Transverse colon (tissue), 4 donors: ENCODE measurements around the gene AGBL4. TPM values are rescaled to one million over a fixed set of nuclear protein-coding genes. Genes with fewer than 3 reads are reported as not detected.

Experiments used
- DNase-seq: peaks from one replicate; pipeline ENCODE4 v3.0.0-alpha.2; 2019
- H3K27ac ChIP-seq, 4 donors: fragments of 200-600 bp; sonication (generic); 2 replicates each; pipeline ENCODE4 v1.5.1; 2016 to 2018; ENCODE audit warnings: inconsistent platforms in 4 of 4
- H3K27me3 ChIP-seq: fragments of 200-600 bp; sonication (generic); 2 replicates; pipeline ENCODE4 v1.5.1; 2017; ENCODE audit warnings: inconsistent platforms
- H3K36me3 ChIP-seq, 4 donors: fragments of 200-600 bp; sonication (generic); 2 replicates each; pipeline ENCODE4 v1.5.1; 2017 to 2019; ENCODE audit warnings: inconsistent platforms in 4 of 4
- H3K4me1 ChIP-seq, 4 donors: fragments of 200-600 bp; sonication (generic); 2 replicates each; pipeline ENCODE4 v1.5.1; 2017 to 2020; ENCODE audit warnings: inconsistent platforms in 4 of 4
- H3K4me3 ChIP-seq, 4 donors: fragments of 200-600 bp; sonication (generic); 1 replicate in 1 of 4; 2 replicates in 3 of 4; pipeline versions ENCODE4 v1.5.1 to v1.6.1; 2017 to 2019; ENCODE audit warnings: inconsistent platforms in 4 of 4
- H3K9me3 ChIP-seq, 2 donors: fragments of 200-600 bp; sonication (generic); 2 replicates each; pipeline ENCODE4 v1.5.1; 2017 to 2019; ENCODE audit warnings: inconsistent platforms in 2 of 2
- CTCF ChIP-seq, 5 experiments: fragments of 200-600 bp in 3 of 5; fragments of 450-650 bp in 2 of 5; sonication (generic) in 3 of 5; IDR thresholded peaks; 1 replicate in 2 of 5; 2 replicates in 3 of 5; pipeline ENCODE4 v1.5.1; 2016 to 2017; ENCODE audit warnings: antibody characterized with exemption in 5 of 5, inconsistent platforms in 3 of 5, mild to moderate bottlenecking in 2 of 5, moderate library complexity in 1 of 5
- EP300 ChIP-seq: sonication (generic); formaldehyde crosslinking; IDR thresholded peaks from one replicate; pipeline ENCODE4 v1.6.1; 2017; ENCODE audit warnings: antibody characterized with exemption, low read depth
- POLR2A ChIP-seq: fragments of 450-650 bp; IDR thresholded peaks from one replicate; pipeline ENCODE4 v1.6.1; 2016; ENCODE audit warnings: antibody characterized with exemption, mild to moderate bottlenecking, moderate library complexity
- POLR2AphosphoS5 ChIP-seq, 3 donors: sonication (generic); formaldehyde crosslinking; IDR thresholded peaks; one replicate each; pipeline ENCODE4 v1.6.1; 2016; ENCODE audit warnings: antibody characterized with exemption in 3 of 3
- WGBS, 2 donors: methylation state at CpG; one replicate each; pipeline ENCODE4 v1.1.5; 2018; ENCODE audit warnings: low coverage in 1 of 2; 5-methylcytosine and 5-hydroxymethylcytosine counted together
- in situ Hi-C, 4 donors: fragments of 200-750 bp; cut with MboI; loops; one replicate each; pipeline versions ENCODE4 v1.15.0 to v1.15.1; 2017; ENCODE audit warnings: low sequenced_read_pairs in 3 of 4, low pct_ligation_motif_present in 1 of 4, low pct_unique_long_range_greater_than_20kb in 1 of 4
- intact Hi-C: fragments of 100-400 bp; cut with DNase I; formaldehyde crosslinking; loops from one replicate; pipeline ENCODE4 v1.15.1; 2023; ENCODE audit warnings: low total_unique reads
- total RNA-seq, 4 donors: library from RNA; depleted of rRNA; stranded (reverse); fragments of >200 nt; gene quantifications; one replicate each; pipeline ENCODE4 v1.1.0, GENCODE V29; 2016

The AGBL4 gene
- total RNA-seq, 4 donors from 2014 or later, result 0.82 TPM; not detected in 3

GRCh38 chr1:48760857-48761256 is 1262.9 kb downstream of the AGBL4 start:
- intact Hi-C loops (no loop called here), in situ Hi-C loops (no loop called here)
- Histone ChIP-seq H3K9me3 (no peaks in the 10 kb centered on the region), H3K4me3 (no peak overlapping the region), H3K36me3 (peaks cover 0 to 8% (median 0%) of the 10 kb centered on the region in 4 donors), H3K27ac (no peak overlapping the region), H3K27me3 (no peaks in the 10 kb centered on the region), H3K4me1 (peaks cover 0 to 3% (median 0%) of the 10 kb centered on the region in 4 donors)
- TF ChIP-seq POLR2A (no peak), POLR2AphosphoS5 (IDR thresholded peaks at IDR 0.05) (no peak), EP300 (no peak), CTCF (IDR thresholded peaks at IDR 0.05) (no peak)
- no peak for DNase-seq
- 36 to 81% methylated on average over 2 to 7 of the region's 7 CpGs for WGBS, 2 donors

DNA sequence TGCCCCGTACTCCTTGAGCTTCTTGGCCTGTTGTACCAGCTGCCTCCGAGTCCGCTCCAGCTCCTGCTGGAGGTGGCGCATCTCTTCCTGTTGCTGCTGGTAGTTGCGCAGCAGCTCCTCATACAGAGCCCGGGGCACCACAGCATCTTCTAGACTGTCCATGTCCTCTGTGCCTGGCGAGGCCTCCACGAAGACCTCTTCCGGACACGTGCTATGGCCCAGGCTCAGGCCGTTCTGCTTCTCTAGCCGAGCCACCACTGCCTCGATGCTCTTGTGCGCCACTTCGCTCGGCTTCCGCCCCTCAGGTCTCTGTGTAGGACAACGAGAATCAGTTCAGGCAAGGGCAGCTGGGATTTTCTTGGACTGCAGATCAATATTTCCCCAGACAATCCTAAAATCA is 1264.8 kb downstream of the AGBL4 start:
- intact Hi-C loops (no loop called here), in situ Hi-C loops (no loop called here)
- WGBS, 2 donors, result 90 to 93% methylated on average over 10 to 18 of the region's 18 CpGs
- Histone ChIP-seq H3K27ac (no peak overlapping the region), H3K9me3 (no peaks in the 10 kb centered on the region), H3K27me3 (no peaks in the 10 kb centered on the region), H3K4me1 (peaks cover 0 to 3% (median 0%) of the 10 kb centered on the region in 4 donors), H3K36me3 (peaks cover 0 to 8% (median 0%) of the 10 kb centered on the region in 4 donors), H3K4me3 (no peak overlapping the region)
- DNase-seq, result no peak
- TF ChIP-seq POLR2AphosphoS5 (IDR thresholded peaks at IDR 0.05) (no peak), POLR2A (no peak), EP300 (no peak), CTCF (IDR thresholded peaks at IDR 0.05) (no peak)

GRCh38 chr1:48757363-48757762 is 1266.4 kb downstream of the AGBL4 start:
- intact Hi-C loops (no loop called here), in situ Hi-C loops (no loop called here)
- Histone ChIP-seq H3K9me3 (no peaks in the 10 kb centered on the region), H3K36me3 (peaks cover 0 to 8% (median 0%) of the 10 kb centered on the region in 4 donors), H3K27me3 (no peaks in the 10 kb centered on the region), H3K4me1 (peaks cover 0 to 3% (median 0%) of the 10 kb centered on the region in 4 donors), H3K4me3 (no peak overlapping the region), H3K27ac (no peak overlapping the region)
- 82 to 89% methylated on average over 2 of the region's 2 CpGs for WGBS, 2 donors
- TF ChIP-seq EP300, result no peak
- TF ChIP-seq POLR2AphosphoS5 (IDR thresholded peaks at IDR 0.05), result no peak
- no peak for TF ChIP-seq POLR2A
- no peak for TF ChIP-seq CTCF (IDR thresholded peaks at IDR 0.05)
- no peak for DNase-seq

DNA sequence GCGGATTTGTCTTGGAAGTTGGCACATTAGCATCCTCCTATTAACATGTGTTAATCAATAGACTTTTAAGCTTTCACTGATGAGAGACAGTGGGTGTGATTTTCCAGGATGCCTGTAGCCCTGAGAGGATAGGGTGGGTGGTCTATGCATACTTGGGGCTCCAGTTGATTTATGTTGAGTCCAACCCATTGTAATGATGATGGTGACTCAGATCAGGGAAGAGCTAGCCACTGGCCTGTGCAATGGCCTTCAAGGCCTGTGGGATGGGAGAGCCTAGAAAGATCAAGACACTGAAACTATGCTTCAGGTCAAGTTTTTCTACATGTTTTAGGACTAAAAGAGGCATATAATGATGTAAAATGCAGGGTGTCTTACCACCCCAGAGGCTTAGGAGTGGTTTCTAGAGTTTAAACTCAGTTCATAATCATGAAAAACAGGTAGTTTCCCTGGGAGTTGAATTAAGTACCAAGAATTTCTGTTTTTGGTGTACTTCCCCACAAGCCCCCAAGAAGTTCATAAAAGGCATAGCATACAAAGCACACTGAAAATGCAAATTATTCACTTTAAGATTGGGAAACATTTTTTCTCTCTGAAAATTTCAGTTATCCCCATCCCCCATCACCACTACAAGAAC is 1267.0 kb downstream of the AGBL4 start:
- TF ChIP-seq CTCF (IDR thresholded peaks at IDR 0.05), result no peak
- no peak for TF ChIP-seq POLR2A
- TF ChIP-seq EP300, result no peak
- no peak for TF ChIP-seq POLR2AphosphoS5 (IDR thresholded peaks at IDR 0.05)
- DNase-seq, result no peak
- Histone ChIP-seq H3K4me1 (peaks cover 0 to 3% (median 0%) of the 10 kb centered on the region in 4 donors), H3K27me3 (no peaks in the 10 kb centered on the region), H3K4me3 (no peak overlapping the region), H3K36me3 (peaks cover 0 to 8% (median 0%) of the 10 kb centered on the region in 4 donors), H3K27ac (no peak overlapping the region), H3K9me3 (no peaks in the 10 kb centered on the region)
- intact Hi-C loops (no loop called here), in situ Hi-C loops (no loop called here)
- WGBS, 2 donors, result 97 to 100% methylated on average over 1 of the region's 1 CpG
